Right ventricle myocardium inferior (tissue), 1 donor: ENCODE results near the gene SOS1. TPM values are rescaled to one million over a fixed set of nuclear protein-coding genes. Genes with fewer than 3 reads are reported as not detected.

Experiments
- ATAC-seq: fragments of 200-7000 bp; cut with Tn5 transposase; one replicate; pipeline ENCODE4 v1.9.1; 2020; ENCODE audit warnings: mild to moderate bottlenecking, moderate library complexity
- DNase-seq: peaks from one replicate; pipeline ENCODE4 v3.0.0; 2021; ENCODE audit errors: missing footprints
- intact Hi-C: fragments of 100-400 bp; cut with DNase I; formaldehyde crosslinking; loops from one replicate; pipeline ENCODE4 v1.11.0; 2022
- total RNA-seq: library from RNA; stranded (reverse); fragmentation: NEBNext Ultra II Directional; extraction: Animal tissue kit (Norgen Biotek cat#: 25700); gene quantifications from one replicate; pipeline ENCODE4 v1.2.1, GENCODE V29; 2021
- donor health status: DM: no; HTN: yes; CAD: no; lungs with severe emphysema.

SOS1 gene
- total RNA-seq, 1 donor from 2014 or later = 23.8 TPM

DNA sequence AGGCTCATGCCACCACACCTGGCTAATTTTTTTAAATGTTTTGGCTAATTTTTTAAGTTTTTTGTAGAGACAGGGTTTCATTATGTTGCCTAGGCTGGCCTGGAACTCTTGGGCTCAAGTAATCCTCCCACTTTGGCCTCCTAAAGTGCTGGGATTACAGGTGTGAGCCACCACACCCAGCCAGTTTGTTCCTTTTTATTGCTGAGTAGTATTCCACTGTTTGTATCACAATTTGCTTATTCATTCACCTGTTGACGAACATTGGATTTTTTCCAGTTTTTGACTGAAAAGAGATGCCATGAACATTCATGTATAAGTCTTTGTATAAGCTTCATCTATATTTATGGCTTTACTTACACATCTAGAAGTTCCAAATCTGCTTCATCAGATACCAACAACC is 5.3 kb downstream of the SOS1 start:
- ATAC-seq (no peak), DNase-seq (no peak)
- intact Hi-C loops = no loop called here

DNA sequence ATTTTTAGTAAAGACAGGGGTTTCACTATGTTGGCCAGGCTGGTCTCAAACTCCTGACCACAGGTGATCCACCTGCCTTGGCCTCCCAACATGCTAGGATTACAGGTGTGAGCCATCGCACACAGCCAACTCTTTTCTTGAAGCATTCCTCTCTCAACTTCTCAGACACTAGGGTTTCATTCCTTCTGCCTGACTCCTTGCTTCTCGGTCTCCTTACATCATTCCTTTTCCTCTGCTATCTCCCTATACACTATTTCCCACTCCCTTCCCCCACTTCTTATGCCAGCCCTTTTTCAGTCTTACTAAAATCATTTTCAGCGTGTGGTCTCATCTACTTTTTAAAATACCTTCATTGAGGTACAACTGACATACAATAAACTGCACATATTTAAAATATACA is 6.1 kb downstream of the SOS1 start:
- ATAC-seq (no peak), DNase-seq (no peak)
- intact Hi-C loops = no loop called here

DNA sequence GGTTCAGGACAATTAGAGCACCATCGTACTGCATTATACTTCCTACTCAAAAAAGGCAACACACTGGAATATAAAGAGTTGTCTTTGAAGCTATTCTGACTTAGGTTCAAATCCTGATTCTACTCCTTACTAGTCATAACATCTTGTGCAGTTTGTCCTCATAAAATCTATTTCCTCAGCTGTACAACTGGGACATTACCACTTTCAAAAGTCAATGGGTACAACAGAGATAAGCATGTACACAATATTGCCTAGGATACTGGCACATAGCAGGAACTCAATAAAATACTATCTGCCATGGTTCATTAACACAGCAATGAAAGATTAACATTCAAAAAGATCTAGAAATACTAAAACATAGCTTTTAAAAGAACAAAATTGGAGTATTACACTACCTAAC is 11.3 kb downstream of the SOS1 start:
- DNase-seq = no peak
- ATAC-seq = no peak
- intact Hi-C loops = no loop called here

DNA sequence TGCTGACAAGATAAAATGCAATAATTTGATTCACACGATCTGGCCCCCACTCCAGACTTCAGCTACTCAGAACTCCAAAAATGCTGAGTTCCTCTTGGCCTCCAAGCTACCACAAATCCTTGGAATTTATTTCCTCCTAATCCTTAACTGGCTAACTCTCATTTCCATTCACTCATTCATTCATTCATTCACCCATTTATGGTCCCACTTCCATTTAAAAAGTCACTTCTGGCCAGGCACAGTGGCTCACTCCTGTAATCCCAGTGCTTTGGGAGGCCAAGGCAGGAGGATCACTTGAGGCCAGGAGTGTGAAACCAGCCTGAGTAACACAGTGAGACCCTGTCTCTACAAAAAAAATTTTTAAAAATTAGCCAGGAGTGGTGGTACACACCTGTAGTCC is 12.5 kb downstream of the SOS1 start:
- ATAC-seq (no peak), DNase-seq (no peak)
- intact Hi-C loops = no loop called here

DNA sequence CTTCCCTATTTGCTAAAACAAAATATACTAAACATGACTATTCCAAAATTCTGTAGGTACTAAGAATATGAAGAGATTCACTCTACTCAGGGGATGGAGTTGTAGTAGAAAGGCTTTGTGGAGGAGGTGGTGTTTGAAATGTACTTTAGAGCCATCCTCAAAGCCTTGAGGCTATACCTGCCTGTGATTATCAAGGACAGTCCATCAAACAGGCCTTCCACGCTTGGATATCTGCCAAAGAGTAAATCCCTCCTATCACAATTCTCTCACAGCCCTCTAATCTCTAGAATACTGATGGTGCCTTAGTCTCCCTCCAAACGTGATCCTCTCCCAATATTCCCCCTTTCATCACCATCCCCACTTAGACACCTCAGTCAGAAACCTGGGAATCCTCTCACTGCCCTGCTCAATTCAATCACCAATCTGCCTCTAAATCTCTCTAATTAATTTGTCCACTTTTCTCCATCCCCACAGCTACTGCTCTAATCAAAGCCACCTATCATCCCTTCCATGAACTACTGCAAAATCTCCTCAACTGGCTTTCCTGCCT is 13.1 kb downstream of the SOS1 start:
- ATAC-seq (no peak), DNase-seq (no peak)
- intact Hi-C loops = no loop called here

DNA sequence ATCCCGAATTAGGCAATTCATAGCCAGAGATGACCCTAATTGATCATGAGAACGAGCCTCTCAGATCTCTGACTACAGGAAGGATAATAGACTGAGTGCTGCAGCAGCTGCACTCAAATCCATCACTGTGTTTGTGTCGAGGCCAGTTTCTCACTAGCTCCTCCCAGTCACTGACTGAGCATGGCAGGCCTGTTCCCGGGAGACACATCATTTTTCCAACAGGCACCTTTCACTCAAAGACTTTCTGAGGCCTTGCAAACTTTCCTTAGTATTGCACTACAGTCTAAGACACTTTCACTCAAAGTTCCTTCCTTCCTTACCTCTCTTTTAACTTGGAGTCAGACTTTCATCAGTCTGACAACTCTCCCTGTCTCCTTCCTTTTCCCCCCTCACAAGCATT is 13.7 kb downstream of the SOS1 start:
- DNase-seq = no peak
- no peak for ATAC-seq
- intact Hi-C loops = no loop called here

DNA sequence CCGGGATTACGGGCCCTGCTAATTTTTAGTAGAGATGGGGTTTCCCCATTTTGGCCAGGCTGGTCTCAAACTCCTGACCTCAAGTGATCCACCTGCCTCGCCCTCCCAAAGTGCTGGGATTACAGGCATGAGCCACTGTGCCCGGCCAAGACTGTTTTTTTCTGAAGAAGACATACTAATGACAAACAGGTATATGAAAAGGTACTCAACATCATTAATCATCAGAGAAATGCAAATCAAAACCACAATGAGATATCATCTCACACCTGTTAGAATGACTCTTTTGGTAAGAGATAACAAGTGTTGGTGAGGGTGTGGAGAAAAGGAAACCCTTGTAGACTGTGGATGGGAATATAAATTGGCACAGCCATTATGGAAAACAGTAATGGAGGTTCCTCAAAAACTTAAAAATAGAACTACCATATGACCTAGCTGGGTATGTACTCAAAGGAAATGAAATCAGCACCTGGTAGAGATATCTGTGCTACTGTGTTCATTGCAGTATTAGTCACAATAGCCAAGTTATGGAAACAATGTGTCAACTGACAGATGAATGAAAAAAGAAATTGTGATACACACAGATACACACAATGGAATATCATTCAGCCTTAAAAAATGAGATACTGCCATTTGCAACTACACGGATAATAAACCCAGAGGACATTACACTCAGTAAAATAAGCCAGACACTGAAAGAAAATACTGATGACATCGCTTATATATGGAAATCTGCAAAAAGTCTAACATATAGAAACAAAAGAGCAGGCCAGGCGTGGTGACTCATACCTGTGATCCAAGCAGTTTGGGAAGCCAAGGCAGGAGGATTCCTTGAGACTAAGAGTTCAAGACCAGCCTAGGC is 20.8 kb downstream of the SOS1 start:
- no peak for ATAC-seq
- no peak for DNase-seq
- intact Hi-C loops = no loop called here

DNA sequence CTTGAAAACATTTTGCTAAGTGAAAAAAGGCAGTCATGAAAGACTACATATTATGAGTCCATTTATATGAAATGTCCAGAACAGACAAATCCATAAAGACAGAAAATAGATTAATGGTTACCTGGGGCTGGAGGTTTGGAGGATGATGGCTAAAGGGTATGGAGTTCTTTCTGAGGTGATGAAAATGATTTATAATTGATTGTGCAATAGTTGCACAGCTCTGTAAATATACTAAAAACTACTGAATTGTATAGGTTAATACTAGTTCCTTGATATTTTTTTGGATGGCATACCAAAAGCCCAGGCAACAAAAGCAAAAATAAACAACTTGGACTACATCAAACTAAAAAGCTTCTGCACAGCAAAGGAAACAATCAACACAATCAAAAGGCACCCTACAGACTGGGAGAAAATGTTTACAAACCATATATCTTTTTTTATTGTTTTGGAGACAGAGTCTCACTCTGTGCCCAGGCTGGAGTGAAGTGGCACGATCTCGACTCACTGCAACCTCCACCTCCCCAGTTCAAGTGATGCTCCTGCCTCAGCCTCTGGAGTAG is 21.5 kb downstream of the SOS1 start:
- ATAC-seq (no peak), DNase-seq (no peak)
- intact Hi-C loops = no loop called here

DNA sequence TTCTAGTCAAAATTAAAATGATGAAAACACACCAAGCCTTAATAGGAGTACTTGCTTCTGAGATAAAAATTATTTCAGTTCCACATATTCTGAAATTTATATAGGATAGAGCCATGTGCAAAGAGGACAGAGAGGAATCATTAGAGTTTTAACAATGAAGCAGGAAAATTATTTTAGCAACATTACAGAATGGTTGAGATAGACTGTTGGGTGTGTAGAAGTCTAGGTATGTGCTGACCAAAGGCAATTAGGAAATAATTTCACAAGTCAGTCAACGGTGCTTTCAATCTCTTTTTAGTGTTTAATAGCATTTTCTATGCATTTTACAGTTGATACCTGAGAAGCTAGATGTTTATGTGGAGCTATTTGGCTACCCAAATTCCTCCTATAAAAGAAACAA is 25.2 kb downstream of the SOS1 start:
- no peak for DNase-seq
- ATAC-seq = no peak
- intact Hi-C loops = no loop called here

DNA sequence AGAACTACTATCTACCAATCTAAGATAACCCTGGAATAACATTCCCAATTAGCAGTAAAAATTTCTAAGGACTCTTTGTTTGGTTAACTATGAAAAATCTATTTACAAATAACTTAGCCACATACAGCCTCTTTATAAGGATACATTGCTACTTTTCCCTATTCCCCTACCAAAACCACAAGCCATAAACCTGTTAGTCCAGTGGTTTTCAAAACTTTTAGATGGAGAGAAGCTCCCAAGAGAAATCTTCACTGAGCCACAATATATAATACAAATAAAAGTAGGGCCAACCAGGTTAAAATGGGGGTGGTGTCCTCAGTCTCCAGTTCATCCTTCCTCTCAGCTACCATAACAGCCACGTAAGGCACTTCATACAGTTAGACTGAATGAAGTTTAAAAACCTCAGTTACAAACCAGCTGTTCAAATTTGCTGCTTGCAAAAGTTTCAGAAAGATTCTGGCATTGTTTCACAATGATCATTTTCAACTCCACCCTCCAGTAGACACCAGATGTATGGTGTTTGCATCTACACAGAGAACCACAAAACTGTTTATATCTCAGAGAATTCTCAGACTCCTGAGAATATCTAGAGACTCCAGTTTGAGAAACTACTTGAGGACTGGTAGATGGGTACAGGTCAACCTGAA is 26.0 kb downstream of the SOS1 start:
- intact Hi-C loops = no loop called here
- ATAC-seq = no peak

DNA sequence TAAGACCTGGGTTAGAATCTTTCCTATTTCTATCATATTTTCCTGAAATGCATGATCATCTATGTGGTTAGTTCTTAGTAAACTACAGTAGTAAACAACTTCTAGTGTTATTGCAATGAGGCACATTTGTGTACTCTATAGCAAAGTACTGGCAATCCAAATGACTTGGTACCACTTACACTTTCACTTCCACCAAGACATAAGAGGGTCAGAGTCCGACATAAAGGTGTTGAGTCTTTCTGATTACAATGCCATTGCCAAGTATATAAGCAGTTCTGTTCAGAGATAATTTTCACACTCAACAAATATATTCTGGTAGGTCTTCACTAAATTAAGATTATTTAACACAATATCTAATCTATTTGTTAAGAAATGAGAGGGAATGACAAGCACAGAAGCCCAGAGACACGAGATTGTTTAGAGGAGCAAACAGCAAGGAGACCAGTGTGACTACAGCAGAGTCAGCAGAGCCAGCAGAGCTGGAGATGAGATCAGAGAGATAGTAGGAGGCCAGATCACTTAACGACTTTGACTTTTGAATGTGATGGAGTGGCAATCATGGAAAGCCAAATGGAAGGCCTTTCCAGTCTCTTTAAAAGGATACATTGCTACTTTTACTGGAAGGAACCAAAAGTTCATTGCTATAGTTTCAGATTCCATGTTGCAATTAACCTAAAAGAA is 27.5 kb downstream of the SOS1 start:
- ATAC-seq = no peak
- intact Hi-C loops = no loop called here

More for the DNA sequence above, 26.0 kb downstream of the SOS1 start:
- DNase-seq = no peak

DNA sequence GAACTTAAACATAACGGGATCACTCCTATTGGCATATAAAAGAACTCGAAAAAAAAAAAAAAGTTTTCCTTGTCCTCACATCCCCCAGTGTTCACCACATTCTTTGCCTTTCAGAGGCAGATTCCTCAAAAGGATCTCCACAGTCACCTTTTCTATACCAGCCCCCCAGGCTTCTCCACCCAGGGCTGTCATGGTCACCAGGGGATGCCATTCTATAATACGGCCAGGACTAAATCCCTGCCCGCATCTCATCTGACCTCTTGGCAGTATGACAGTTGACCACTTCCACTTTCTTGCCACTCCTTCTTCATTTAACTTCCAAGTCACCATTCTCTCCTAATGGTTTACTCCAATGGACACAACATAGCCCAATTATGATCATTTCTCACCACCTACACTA is 29.3 kb downstream of the SOS1 start:
- DNase-seq = no peak
- no peak for ATAC-seq
- intact Hi-C loops = no loop called here

More for the DNA sequence above, 27.5 kb downstream of the SOS1 start:
- DNase-seq = no peak

DNA sequence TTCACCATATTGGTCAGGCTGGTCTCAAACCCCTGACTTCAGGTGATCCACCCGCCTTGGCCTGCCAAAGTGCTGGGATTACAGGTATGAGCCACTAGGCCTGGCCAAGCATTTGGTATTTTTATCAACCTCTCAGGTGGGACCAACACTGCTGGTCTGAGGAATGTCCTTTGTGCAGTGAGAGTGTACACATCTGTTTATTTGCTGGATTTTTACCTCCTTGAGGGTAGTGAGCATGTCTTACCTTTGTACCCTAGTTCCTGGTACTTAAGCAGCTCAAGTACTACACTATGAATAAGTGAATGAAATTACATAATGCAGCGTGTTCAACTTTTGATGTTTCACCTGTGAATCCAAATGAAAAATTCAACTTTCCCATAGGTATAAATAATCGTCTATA is 29.8 kb downstream of the SOS1 start:
- no peak for ATAC-seq
- DNase-seq = no peak
- intact Hi-C loops = no loop called here

DNA sequence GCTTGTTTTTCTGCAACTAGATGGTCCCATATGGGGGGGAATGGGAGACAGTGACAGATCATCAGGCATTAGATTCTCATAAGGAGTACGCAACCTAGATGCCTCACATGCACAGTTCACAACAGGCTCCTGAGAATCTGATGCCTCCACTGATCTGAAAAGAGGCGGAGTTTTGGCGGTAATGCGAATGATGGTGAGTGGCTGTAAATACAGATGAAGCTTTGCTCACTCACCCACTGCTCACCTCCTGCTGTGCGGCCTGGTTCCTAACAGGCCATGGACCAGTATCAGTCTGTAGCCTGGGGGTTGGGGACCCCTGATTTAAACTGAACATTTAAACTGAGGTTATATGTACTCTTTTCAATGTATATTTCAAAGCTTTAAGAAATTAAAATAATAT is 40.7 kb downstream of the SOS1 start:
- intact Hi-C loops = no loop called here
- DNase-seq (no peak), ATAC-seq (no peak)

DNA sequence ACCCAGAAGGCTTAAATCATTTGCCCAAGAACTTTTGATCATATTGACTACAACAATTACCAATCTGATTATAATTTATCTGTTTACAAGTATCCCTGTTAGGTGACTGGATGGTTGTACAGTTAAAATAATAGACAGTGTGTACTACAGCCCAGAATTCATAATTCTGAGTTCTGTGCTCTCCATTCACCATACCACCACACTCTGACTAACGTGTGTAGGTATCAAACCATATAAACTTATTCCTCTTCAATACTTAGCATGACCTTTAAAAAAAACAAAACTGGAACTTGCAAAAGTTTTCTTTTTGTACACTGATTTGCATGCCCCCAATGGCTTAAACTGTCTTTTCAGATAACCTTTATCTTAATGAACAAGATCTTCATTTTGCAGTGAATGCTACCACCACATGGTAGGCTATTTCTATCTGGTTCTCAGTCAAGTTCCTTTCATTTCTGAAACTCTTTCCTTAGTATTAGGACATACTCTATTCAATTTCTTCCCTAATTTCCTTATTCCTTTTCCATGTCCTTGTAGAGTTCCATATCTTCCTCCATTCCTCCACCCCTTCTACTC is 50.9 kb downstream of the SOS1 start:
- intact Hi-C loops = no loop called here
- DNase-seq = no peak
- no peak for ATAC-seq

DNA sequence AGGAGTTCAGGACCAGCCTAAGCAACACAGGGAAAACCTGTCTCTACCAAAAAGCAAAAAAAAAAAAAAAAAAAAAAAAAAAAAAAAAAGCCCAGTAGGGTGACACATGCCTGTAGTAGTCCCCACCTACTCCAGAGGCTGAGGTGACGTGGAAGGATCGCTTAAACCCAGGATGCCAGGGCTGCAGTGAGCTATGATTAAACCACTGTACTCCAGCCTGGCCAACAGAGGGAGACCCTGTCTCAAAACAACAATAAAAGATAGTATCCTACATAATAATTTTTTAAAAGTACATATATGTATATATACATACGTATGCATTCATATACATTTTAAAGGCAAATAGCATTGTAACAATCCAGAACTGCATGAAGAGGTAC is 51.7 kb downstream of the SOS1 start:
- DNase-seq = no peak
- ATAC-seq = no peak
- intact Hi-C loops = no loop called here

DNA sequence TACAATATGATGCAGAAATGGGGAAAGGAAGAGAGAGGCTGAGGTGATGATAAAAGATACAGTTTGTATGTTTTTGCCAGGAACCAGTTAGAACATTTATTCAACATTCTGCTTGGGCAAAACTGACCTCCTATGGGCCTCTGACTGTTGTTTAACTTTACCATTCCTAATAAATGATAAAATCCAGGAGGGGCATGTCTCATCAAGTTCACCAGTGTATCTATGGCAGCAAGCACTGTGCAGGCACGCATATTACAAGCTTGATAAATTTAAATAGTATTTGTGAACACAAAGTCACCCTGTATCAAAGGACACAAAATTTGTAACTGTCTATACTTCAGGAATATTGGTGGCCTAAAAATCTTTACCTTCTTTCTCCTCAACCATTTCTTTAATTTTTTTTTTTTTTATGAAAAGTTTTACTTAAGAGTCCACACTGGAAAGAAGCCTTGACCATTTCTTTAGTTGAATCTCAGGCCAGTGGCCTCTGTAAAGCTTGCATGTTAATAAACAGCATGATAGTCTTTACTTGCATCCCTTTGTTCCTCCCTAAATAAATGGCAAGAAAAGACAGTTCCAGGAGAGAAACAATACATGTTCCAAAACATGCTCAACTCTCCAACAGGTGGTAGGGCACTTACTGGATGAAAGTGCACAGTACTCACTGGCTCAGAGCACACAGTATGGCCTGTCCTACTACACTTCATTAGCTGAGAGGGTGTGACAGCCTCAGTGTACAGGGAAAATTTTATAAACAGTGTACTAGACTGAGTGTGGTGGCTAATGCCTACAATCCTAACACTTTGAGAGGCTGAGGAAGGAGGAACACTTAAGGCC is 52.3 kb downstream of the SOS1 start:
- intact Hi-C loops = no loop called here
- ATAC-seq (peak; percentile 26), DNase-seq (no peak)

DNA sequence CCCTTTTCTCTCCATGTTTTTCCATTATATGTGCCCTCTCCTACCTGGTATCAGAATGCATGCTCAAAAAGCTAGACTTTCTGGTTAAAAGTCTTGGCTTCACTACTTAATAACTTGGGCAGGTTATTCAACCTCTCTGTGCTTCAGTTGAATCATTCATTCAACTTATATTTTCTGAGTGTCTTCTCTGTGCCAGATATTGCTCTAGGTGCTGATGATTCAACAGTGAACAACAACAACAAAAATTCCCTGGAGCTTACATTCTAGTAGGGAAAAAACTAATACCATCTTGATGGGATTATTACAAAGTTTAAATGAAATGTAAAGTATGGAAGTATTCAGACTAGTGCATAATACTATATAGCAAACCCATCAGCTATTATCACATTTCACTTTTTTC is 55.2 kb downstream of the SOS1 start:
- no peak for DNase-seq
- no peak for ATAC-seq
- intact Hi-C loops = no loop called here
